Kidney epithelial cell (primary cell): ENCODE measurements around the gene ARAP3. TPM values are rescaled to one million over a fixed set of nuclear protein-coding genes. Genes with fewer than 3 reads are reported as not detected.

Source experiments
- DNase-seq: peaks from one replicate; pipeline ENCODE4 v3.0.0-alpha.2; 2010; ENCODE audit warnings: low read depth
- H3K27me3 ChIP-seq: 2 replicates; pipeline ENCODE4 v1.6.0; 2011; ENCODE audit warnings: low read length; ENCODE audit not compliant: control insufficient read depth, insufficient read depth
- H3K36me3 ChIP-seq: 2 replicates; pipeline ENCODE4 v1.5.1; 2011; ENCODE audit warnings: low read length; ENCODE audit not compliant: control insufficient read depth, insufficient read depth
- H3K4me3 ChIP-seq: 2 replicates; pipeline ENCODE4 v1.5.1; 2011; ENCODE audit warnings: low read depth, mild to moderate bottlenecking, control low read depth, low read length
- CTCF ChIP-seq: IDR thresholded peaks from 2 replicates; pipeline ENCODE4 v1.5.1; 2011; ENCODE audit warnings: mild to moderate bottlenecking, moderate library complexity, low read length, control low read depth, inconsistent platforms; ENCODE audit not compliant: insufficient read depth, poor library complexity, severe bottlenecking
- total RNA-seq: library from RNA; depleted of rRNA; stranded (reverse); fragments of >200 nt; gene quantifications from 2 replicates; pipeline ENCODE4 v1.2.3, GENCODE V29; 2015

Gene ARAP3
- total RNA-seq, 1 donor from 2014 or later = 9.2 TPM

- Histone ChIP-seq H3K36me3 (no peaks in the 10 kb centered on the region), H3K4me3 (no peak overlapping the region), H3K27me3 (peaks cover 13% of the 10 kb centered on the region)
- no peak for TF ChIP-seq CTCF
- DNase-seq = no peak
Observed at GRCh38 chr5:141716468-141716867, 34.4 kb upstream of the ARAP3 start.

DNA sequence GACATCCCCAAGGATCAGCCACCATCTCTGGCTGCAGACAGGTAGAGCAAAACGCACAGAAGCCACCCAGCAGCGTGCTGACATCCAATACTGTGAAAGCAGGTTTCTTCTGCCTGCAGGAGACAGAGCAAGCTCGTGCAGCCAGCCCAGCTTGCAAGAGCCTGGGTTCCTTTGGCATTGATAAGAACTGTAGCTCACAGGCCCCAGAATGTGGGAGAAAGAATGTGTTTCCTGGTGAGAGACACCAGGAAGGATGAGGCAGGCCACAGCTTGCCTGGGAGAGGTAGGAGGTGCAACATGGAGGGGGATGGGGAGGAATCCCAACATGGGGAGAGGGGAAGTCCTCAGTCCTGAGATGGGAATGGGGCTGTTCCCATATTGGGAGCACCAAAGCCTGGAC is 34.0 kb upstream of the ARAP3 start:
- TF ChIP-seq CTCF = no peak
- H3K36me3 ChIP-seq = no peaks in the 10 kb centered on the region
- peaks cover 13% of the 10 kb centered on the region for H3K27me3 ChIP-seq
- no peak overlapping the region for H3K4me3 ChIP-seq
- DNase-seq = no peak

DNA sequence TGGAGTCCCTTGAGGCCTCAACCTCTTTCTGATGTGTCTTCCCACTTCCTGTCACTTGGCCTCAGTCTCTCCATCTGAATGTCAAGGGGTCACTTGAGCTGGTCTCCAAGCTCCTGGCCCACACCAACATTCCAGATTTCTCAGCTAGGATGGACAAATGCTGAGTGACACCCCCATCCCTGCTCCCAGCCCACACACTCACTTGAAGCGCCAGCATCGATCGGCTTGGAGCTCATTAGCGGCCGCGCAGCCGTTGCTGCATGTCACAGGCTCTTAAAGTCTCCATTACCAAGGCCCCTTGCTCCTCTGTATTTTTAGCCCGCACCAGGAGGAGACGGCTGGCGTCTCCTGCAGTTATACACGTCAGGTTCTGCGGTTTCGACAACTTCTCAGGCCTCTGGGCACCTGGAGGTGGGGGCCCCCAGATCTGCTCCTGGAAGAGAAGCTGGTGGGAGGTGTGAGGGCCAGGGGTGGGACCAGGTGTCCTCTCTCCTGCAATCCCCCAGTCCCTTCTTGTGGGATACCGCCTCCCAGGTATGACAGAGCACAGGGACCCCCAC is 33.4 kb upstream of the ARAP3 start:
- Histone ChIP-seq H3K27me3 (peaks cover 13% of the 10 kb centered on the region), H3K36me3 (no peaks in the 10 kb centered on the region), H3K4me3 (no peak overlapping the region)
- TF ChIP-seq CTCF = no peak
- no peak for DNase-seq

GRCh38 chr5:141714542-141715310 is 32.7 kb upstream of the ARAP3 start:
- Histone ChIP-seq H3K4me3 (no peak overlapping the region), H3K27me3 (peaks cover 13% of the 10 kb centered on the region), H3K36me3 (no peaks in the 10 kb centered on the region)
- DNase-seq = no peak
- no peak for TF ChIP-seq CTCF

- no peak for DNase-seq
- TF ChIP-seq CTCF = no peak
- H3K4me3 ChIP-seq = no peak overlapping the region
- H3K36me3 ChIP-seq = no peaks in the 10 kb centered on the region
- peaks cover 16% of the 10 kb centered on the region for H3K27me3 ChIP-seq
Observed at GRCh38 chr5:141713616-141714309, 31.7 kb upstream of the ARAP3 start.
